Stimulated activated naive B cell treated with anti-CD40 and anti-IgM and Interleukin-4, amounts not matched to agents 10 μg/mL and 1 μg/mL and 100 μg/mL, for 72 hours (primary cell): ENCODE data around the gene FIZ1.

Experiments used
- ATAC-seq, 2 donors: fragments of 150-1000 bp; cut with Tn5 transposase; replicated peaks; 2 replicates each; pipeline ENCODE4 v1.10.0; 2021; ENCODE audit warnings: moderate library complexity in 1 of 2
- DNase-seq: peaks from one replicate; pipeline ENCODE4 v3.0.0; 2021
- H3K27ac Mint-ChIP-seq: one replicate; pipeline ENCODE4 v1.8.0; 2022; ENCODE audit warnings: mild to moderate bottlenecking, mixed read lengths
- H3K27me3 Mint-ChIP-seq, 2 donors: one replicate each; pipeline ENCODE4 v1.8.0; 2022; ENCODE audit warnings: mixed read lengths in 2 of 2
- H3K36me3 Mint-ChIP-seq, 2 donors: one replicate each; pipeline ENCODE4 v1.8.0; 2022; ENCODE audit warnings: mixed read lengths in 2 of 2, mild to moderate bottlenecking in 1 of 2
- H3K4me1 Mint-ChIP-seq, 2 donors: one replicate each; pipeline ENCODE4 v1.8.0; 2022; ENCODE audit warnings: mixed read lengths in 2 of 2, mild to moderate bottlenecking in 1 of 2
- H3K4me3 Mint-ChIP-seq, 2 donors: one replicate each; pipeline ENCODE4 v1.8.0; 2022; ENCODE audit warnings: mild to moderate bottlenecking in 2 of 2, mixed read lengths in 2 of 2, moderate library complexity in 1 of 2
- H3K9me3 Mint-ChIP-seq, 2 donors: one replicate each; pipeline ENCODE4 v1.8.0; 2022; ENCODE audit warnings: mixed read lengths in 2 of 2, mild to moderate bottlenecking in 1 of 2

Gene FIZ1

DNA sequence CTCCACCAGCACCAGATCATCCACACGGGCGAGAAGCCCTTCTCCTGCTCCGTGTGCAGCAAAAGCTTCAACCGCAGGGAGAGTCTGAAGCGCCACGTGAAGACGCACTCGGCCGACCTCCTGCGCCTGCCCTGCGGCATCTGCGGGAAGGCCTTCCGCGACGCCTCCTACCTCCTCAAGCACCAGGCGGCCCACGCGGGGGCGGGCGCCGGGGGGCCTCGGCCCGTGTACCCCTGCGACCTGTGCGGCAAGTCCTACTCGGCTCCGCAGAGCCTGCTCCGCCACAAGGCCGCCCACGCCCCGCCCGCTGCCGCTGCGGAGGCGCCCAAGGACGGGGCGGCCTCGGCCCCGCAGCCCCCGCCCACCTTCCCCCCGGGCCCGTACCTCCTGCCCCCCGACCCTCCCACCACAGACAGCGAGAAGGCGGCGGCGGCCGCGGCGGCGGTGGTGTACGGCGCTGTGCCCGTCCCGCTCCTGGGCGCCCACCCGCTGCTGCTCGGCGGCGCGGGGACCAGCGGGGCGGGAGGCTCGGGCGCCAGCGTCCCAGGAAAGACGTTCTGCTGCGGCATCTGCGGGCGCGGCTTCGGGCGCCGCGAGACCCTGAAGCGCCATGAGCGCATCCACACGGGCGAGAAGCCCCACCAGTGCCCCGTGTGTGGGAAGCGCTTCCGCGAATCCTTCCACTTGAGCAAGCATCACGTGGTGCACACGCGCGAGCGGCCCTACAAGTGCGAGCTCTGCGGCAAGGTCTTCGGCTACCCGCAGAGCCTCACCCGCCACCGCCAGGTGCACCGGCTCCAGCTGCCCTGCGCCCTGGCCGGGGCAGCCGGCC lies 15.6 kb upstream of the FIZ1 start:
- Mint-ChIP-seq H3K4me3 (no peak overlapping the region), H3K9me3 (no peaks in the 10 kb centered on the region), H3K36me3 (peaks cover 35 to 47% of the 10 kb centered on the region in 2 donors), H3K27me3 (no peaks in the 10 kb centered on the region), H3K4me1 (peaks cover 29 to 34% of the 10 kb centered on the region in 2 donors), H3K27ac (no peak overlapping the region)
- ATAC-seq (no peak), DNase-seq (no peak)

DNA sequence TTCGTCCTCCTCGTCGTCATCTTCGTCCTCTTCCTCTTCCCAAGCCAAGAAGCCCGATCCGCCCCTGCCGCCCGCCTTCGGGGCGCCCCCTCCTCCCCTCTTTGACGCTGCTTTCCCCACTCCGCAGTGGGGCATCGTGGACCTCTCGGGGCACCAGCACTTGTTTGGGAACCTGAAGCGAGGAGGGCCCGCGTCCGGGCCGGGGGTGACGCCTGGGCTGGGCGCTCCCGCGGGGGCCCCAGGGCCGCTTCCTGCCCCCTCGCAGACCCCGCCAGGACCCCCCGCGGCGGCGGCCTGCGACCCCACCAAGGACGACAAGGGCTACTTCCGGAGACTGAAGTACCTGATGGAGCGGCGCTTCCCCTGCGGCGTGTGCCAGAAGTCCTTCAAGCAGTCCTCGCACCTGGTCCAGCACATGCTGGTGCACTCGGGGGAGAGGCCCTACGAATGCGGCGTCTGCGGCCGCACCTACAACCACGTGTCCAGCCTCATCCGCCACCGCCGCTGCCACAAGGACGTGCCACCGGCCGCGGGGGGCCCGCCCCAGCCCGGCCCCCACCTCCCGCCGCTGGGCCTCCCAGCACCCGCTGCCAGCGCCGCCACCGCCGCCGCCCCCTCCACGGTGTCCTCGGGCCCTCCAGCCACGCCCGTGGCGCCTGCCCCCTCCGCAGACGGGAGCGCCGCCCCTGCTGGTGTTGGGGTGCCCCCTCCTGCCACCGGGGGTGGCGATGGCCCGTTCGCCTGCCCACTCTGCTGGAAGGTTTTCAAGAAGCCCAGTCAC lies 14.8 kb upstream of the FIZ1 start:
- H3K9me3 Mint-ChIP-seq = no peaks in the 10 kb centered on the region
- no peak for DNase-seq
- H3K27ac Mint-ChIP-seq = no peak overlapping the region
- peaks cover 35 to 41% of the 10 kb centered on the region in 2 donors for H3K4me1 Mint-ChIP-seq
- peaks cover 43 to 55% of the 10 kb centered on the region in 2 donors for H3K36me3 Mint-ChIP-seq
- H3K4me3 Mint-ChIP-seq = no peak overlapping the region
- no peak for ATAC-seq
- H3K27me3 Mint-ChIP-seq = no peaks in the 10 kb centered on the region

DNA sequence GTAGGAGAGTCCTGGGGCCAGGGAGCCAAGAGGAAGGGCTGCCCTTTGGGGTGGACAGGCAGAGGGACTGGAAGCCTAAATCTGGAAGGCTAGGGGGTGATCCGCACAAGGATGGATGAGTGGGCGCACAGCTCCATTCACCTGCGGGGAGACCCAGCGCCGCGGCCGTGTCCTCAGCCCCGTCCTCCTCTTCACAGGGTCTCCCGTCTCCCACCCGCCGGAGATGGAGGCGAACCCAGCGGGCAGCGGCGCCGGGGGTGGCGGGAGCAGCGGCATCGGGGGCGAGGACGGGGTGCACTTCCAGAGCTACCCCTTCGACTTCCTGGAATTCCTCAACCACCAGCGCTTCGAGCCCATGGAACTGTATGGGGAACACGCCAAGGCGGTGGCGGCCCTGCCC lies 14.1 kb upstream of the FIZ1 start:
- H3K4me1 Mint-ChIP-seq = peaks cover 37 to 45% of the 10 kb centered on the region in 2 donors
- no peak for ATAC-seq
- no peak for DNase-seq
- H3K9me3 Mint-ChIP-seq = no peaks in the 10 kb centered on the region
- no peak overlapping the region for H3K27ac Mint-ChIP-seq
- no peak overlapping the region for H3K4me3 Mint-ChIP-seq
- H3K27me3 Mint-ChIP-seq = no peaks in the 10 kb centered on the region
- H3K36me3 Mint-ChIP-seq = peaks cover 41 to 52% of the 10 kb centered on the region in 2 donors

DNA sequence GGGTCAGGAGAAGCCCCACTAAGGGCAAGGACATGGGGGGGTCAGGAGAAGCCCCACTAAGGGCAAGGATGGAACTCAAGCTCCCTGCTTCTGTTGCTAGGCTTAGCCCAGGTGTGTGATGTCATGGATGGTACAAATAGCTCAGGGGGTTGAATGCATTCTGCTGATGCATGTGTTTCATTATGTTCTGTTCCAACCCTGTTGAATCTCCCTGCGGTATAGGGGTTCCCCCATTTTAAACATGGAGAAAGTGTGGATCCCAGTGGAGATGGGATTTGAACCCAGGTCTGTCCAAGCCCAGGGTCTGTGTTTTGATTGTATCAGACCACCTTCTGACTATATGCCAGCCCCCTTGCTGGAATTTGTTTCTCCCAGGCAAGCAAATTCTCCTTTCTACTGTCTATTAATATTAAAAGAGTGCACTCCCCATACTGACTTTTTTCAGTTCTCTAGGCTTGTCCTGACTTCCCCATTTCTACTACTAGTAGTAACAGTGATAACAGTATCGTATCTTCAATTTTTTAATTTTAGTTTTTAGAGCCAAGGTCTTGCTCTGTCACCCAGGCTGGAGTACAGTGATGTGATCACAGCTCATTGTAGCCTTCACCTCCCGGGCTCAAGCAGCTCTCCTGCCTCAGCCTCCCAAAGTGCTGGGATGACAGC lies 12.8 kb upstream of the FIZ1 start:
- Mint-ChIP-seq H3K27ac (peak overlapping the region; percentile 82), H3K4me1 (peaks cover 43 to 58% of the 10 kb centered on the region in 2 donors), H3K4me3 (peak overlapping the region; percentile 33 to 55), H3K36me3 (peaks cover 38 to 53% of the 10 kb centered on the region in 2 donors), H3K9me3 (no peaks in the 10 kb centered on the region), H3K27me3 (no peaks in the 10 kb centered on the region)
- ATAC-seq (peak; percentile 82 to 90), DNase-seq (no peak)

DNA sequence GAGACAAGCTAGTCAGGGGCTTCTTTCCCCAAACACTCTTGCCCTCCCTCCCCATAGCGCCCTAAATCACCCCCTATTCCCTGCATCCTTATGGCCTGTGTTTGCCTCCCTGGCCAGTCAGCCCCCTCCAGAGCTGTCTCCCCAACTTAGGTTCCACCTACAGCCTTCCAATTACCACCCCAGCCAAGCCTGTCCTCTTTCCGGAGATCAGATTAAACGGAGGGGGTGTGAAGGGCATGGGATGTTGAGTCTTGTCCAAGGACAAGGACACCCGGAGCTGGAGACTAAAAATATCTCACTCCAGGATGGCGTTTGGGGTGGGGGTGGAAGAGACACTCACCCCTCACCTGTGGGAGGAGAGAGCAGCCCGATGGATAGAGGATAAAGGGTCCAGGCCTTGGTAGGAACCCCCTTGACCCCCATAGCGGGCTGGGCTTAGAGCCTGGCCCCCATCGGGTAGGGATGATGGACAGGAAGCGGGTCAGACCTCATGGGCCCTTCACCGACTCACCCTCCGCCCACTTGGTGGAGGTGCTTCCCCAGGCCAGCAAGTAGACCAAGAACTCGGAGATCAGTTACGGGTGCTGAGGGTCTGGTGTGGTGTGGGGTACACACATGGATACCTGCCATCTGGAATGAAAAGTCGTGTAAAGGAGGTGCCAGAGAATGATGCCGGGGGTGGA lies 12.1 kb upstream of the FIZ1 start:
- peaks cover 34 to 53% of the 10 kb centered on the region in 2 donors for H3K36me3 Mint-ChIP-seq
- H3K4me1 Mint-ChIP-seq = peaks cover 50 to 65% of the 10 kb centered on the region in 2 donors

DNA sequence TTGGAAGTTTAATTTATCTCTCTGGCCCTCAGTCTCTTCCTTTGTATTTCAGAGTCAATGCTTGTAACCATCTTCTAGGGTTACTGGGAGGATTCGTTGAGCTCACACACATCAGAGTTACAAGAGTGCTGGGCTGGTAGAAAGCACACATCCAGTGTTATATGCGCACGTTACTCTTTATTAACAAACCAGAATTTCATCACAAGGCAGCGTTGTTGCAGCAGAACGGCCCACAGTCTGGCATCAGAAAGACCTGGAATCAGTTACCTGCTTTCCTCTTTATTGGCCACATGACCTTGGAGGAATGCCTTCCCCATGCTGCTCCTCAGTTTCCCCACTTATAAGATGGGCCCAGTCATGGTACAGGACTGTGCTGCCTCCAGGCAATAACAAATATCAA lies 10.0 kb upstream of the FIZ1 start:
- no peak overlapping the region for H3K27ac Mint-ChIP-seq
- ATAC-seq = no peak
- peaks cover 33 to 56% of the 10 kb centered on the region in 2 donors for H3K36me3 Mint-ChIP-seq
- peaks cover 62 to 77% of the 10 kb centered on the region in 2 donors for H3K4me1 Mint-ChIP-seq
- DNase-seq = no peak
- no peak overlapping the region for H3K4me3 Mint-ChIP-seq
- H3K27me3 Mint-ChIP-seq = no peaks in the 10 kb centered on the region
- no peaks in the 10 kb centered on the region for H3K9me3 Mint-ChIP-seq

More for the DNA sequence above, 12.1 kb upstream of the FIZ1 start:
- ATAC-seq (peak; percentile 28 to 42), DNase-seq (no peak)
- Mint-ChIP-seq H3K9me3 (no peaks in the 10 kb centered on the region), H3K27me3 (no peaks in the 10 kb centered on the region), H3K27ac (peak overlapping the region; percentile 82), H3K4me3 (peak overlapping the region; percentile 33 to 55)

DNA sequence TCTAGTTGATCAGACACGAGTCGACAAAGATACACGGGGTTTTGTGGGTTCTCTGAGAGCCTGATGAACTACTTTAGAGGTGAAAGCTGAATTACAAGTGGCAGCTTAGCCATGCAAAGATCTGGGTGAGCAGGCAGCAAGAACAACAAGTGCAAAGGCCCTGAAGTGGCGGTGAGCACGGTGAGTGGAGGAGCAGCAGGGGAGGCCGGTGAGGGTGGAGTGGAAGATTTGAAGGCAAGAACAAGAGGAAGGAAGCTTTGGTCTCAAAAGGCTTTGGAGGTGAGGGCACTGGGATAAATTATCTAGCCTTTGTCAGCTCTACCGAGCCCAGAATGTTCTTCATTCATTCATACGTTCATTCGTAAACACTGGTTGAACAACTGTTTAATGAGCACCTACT lies 7.5 kb upstream of the FIZ1 start:
- Mint-ChIP-seq H3K27ac (peak overlapping the region; percentile 98), H3K9me3 (peaks cover 0 to 2% of the 10 kb centered on the region in 2 donors), H3K4me1 (peaks cover 55 to 72% of the 10 kb centered on the region in 2 donors), H3K36me3 (peaks cover 24 to 45% of the 10 kb centered on the region in 2 donors), H3K27me3 (no peaks in the 10 kb centered on the region), H3K4me3 (peak overlapping the region; percentile 94 to 99)
- ATAC-seq (no peak), DNase-seq (no peak)

DNA sequence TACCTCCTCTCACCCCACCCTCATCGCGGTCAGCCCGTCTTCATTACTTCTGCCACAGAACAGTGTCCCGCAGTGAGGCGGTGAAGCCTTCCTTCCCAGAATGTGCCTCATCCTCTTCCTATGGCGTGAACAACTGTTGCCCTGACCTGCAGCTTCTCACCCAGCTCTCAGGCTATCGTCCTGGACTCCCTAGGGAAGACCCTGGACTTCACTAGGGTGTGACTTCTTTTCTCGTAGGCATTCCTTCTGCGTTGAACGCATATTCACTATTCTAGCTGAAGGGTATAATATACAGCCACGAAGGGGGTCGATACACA lies 7.1 kb upstream of the FIZ1 start:
- H3K4me3 Mint-ChIP-seq = peak overlapping the region; percentile 94 to 99
- peaks cover 55 to 72% of the 10 kb centered on the region in 2 donors for H3K4me1 Mint-ChIP-seq

DNA sequence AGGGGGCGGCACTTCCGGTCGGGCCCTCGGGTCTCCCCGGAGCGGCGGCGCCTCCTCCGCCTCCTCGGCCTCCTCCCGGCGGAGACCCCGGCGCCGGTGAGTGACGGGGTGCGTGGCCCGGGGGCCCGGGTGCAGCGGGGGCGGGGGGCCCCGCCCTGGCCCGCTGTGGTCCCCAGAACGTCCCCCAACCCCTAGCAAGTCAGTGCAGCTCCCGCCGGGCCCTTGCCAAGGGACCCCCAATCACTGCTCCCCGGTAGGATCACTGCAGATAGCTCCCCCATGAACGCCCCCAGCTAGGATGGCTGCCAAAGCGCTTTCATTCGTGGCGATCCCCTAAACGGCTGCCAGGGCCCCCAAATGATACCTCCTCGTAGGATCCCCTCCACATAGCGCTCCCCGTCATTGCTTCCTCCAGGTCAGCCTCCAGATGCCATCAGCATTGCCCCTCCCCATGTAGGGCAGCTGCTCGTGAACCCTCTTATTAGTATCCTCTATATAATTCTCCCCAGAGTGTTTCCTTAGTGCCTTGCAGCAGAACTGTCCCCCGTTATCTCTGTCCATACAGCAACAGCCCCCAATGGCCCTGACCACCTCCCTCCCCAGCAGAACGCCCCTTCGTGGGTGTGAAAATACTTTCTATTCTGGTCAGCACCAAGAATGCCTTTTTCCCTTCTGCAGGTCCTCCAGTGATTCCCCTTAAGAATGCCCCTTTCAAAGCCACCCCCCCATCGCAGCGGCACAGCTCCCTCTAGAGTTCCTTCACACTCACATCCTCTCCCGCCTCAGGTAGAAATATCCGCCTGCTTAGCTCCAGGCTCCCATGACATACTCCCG lies 6.5 kb upstream of the FIZ1 start, which contains the start of gene ZNF865:
Gene ZNF865 (plus strand): TSS at position 11 of the 834 bp plus-strand sequence. CDS start 7,972 bp downstream, outside the sequence.
- Mint-ChIP-seq H3K27ac (peak within 1 kb of the TSS; percentile 99), H3K4me1 (peaks cover 54 to 71% of the 10 kb centered on the region in 2 donors), H3K27me3 (no peaks in the 10 kb centered on the region), H3K9me3 (peaks cover 0 to 2% of the 10 kb centered on the region in 2 donors), H3K36me3 (peaks cover 23 to 43% of the 10 kb centered on the region in 2 donors), H3K4me3 (peak within 1 kb of the TSS; percentile 94 to 99)
- DNase-seq (peak; percentile 73), ATAC-seq (peak; percentile 41 to 52)

More for the DNA sequence above, 7.1 kb upstream of the FIZ1 start:
- peak overlapping the region; percentile 98 for H3K27ac Mint-ChIP-seq
- peaks cover 0 to 2% of the 10 kb centered on the region in 2 donors for H3K9me3 Mint-ChIP-seq
- H3K27me3 Mint-ChIP-seq = no peaks in the 10 kb centered on the region
- peaks cover 24 to 45% of the 10 kb centered on the region in 2 donors for H3K36me3 Mint-ChIP-seq
- ATAC-seq (no peak), DNase-seq (no peak)

DNA sequence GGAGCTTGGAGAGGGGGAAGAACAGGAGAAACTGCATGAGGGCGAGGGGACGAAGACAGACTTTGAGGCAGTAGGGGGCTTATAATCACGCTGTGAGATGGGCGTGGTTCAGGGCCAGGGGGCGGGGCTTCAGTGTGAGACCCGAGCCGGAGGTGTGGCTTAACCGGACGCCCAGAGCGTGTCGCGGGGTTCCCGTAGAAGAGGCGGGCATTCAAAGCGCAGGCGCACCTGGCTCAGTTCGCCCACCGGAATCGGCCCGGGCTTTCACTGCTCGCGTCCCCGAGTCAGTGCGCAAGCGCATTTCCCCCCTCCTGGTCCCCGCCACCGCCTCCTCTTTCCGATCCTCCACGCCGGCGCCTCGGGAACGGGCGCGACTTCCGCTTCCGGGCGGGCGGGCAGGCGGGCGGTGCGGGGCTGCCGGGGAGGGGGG lies 5.9 kb upstream of the FIZ1 start:
- H3K27me3 Mint-ChIP-seq = no peaks in the 10 kb centered on the region
- peak overlapping the region; percentile 94 to 95 for H3K4me3 Mint-ChIP-seq
- H3K27ac Mint-ChIP-seq = peak overlapping the region; percentile 99
- DNase-seq (peak; percentile 99), ATAC-seq (peak; percentile 79 to 84)
- peaks cover 20 to 37% of the 10 kb centered on the region in 2 donors for H3K36me3 Mint-ChIP-seq
- H3K9me3 Mint-ChIP-seq = peaks cover 0 to 2% of the 10 kb centered on the region in 2 donors
- peaks cover 50 to 68% of the 10 kb centered on the region in 2 donors for H3K4me1 Mint-ChIP-seq

DNA sequence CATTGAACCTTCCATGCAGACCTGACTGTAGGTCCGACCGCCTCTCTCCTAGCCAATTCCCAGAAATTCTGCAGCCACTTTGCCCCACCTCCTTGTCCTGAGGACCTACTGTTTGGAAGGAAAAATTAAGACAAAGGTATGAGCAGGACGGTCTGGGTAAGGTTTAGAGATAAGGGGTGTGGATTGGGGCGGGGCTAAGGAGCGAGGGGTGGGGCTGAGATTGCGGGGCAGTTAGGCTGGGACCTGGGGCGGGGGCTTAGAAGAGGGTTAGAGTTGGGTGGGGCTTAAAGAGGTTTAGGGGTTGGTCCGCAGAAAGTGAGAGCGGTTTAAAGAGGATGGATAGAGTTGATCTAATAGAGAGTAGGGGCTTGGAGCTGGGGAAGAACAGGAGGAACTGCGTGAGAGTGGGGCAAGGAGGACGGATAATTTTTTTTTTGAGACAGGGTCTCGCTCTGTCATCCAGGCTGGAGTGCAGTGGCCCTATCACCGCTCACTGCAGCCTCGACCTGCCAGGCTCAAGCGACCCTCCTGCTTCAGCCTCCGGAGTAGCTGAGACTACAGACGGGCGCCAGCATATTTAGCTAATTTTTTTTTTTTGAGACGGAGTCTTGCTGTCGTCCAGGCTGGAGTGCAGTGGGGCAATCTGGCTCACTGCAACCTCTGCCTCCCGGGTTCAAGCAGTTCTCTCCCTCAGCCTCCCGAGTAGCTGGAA lies 4.4 kb upstream of the FIZ1 start:
- peaks cover 44 to 61% of the 10 kb centered on the region in 2 donors for H3K4me1 Mint-ChIP-seq
- no peak for DNase-seq
- peak overlapping the region; percentile 99 for H3K27ac Mint-ChIP-seq
- H3K27me3 Mint-ChIP-seq = no peaks in the 10 kb centered on the region
- peaks cover 3% of the 10 kb centered on the region in 2 donors for H3K9me3 Mint-ChIP-seq
- ATAC-seq = no peak
- peak overlapping the region; percentile 94 to 95 for H3K4me3 Mint-ChIP-seq
- H3K36me3 Mint-ChIP-seq = peaks cover 12 to 29% of the 10 kb centered on the region in 2 donors

DNA sequence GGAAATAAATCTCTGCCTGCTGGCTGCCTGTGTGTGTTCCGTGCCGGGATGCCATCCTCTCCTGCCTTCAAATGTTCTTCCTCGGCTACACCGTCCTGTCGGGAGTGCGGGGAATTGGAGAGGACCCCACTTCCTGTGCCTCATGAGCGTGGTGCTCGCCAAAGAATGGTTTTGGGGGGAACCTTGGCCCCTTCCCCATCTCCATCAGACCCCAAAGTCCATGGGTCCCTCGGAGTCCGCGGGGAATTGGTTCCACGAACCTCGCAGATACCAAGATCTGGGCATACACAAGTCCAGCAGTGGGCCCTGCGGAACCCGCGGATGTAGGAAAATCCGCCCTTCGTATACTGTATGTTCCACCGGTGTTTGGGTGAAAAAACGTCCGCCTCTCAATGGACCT lies 3.8 kb upstream of the FIZ1 start:
- ATAC-seq (no peak), DNase-seq (no peak)
- peaks cover 16 to 33% of the 10 kb centered on the region in 2 donors for H3K36me3 Mint-ChIP-seq
- H3K4me3 Mint-ChIP-seq = peak overlapping the region in 1 of 2 donors; percentile 62
- peak overlapping the region; percentile 70 for H3K27ac Mint-ChIP-seq
- no peaks in the 10 kb centered on the region for H3K27me3 Mint-ChIP-seq
- peaks cover 5% of the 10 kb centered on the region in 2 donors for H3K9me3 Mint-ChIP-seq
- H3K4me1 Mint-ChIP-seq = peaks cover 44 to 61% of the 10 kb centered on the region in 2 donors
